K562 treated with DMSO at 1 percent for 48 hours (cell line): ENCODE data around the gene TFAP2A. TPM values are rescaled to one million over a fixed set of nuclear protein-coding genes. Genes with fewer than 3 reads are reported as not detected.

Source experiments
- total RNA-seq: library from RNA; unstranded; fragments of 300-600 nt; gene quantifications from 2 replicates; pipeline ENCODE4 v1.2.3, GENCODE V29; 2022; ENCODE audit warnings: low replicate concordance; ENCODE audit errors: extremely low read depth

Gene TFAP2A
- total RNA-seq: not detected in 2 replicates

DNA sequence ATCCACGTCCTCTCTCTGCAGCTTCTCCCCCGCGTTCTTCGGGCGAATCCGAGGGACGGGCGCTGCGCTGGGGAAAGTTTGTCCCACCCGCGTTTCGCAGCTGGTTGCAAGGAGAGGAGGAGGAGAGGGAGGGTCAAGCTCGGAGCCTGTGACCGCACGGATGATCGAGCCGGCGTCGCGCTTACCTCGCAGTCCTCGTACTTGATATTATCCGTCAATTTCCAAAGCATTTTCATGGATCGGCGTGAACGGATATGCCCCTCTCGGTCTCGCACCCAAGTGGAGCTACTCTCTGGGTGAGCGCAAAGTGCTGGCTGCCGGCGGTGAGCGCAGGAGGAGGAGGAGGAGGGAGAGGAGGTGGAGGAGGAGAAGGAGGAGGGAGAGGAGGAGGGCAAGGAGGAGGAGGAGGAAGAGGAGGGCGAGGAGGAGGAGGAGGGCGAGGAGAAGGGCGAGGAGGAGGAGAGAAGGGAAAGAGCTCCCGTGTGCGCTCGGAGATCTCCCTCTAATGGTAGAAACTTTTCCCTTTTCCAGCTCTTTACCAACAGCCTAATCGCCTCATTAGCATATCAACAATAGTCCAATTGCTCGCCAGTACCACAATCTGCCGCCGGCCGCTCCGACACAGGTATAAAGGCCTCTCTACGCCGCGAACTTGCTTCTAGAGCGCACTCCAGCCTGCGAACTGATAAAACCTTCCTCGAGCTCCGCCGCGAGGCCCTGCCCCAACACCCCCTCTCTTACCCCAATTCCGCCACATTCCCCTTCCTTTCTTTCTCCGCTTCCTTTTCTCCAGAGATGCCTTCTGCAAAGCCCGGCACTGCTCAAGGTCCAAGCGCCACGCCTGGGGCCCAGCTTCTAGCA lies at the start of gene TFAP2A:
TSS of gene TFAP2A (minus strand) at position 319 of the 861 bp plus-strand sequence. CDS start at position 236, 83 bp downstream.

Other genes starting within 250 kb of the TFAP2A start
- not detected in 2 replicates for gene GCNT2, start 106.3 kb upstream of the TFAP2A start, total RNA-seq